Activated CD8-positive, alpha-beta T cell treated with anti-CD3 and anti-CD28 coated beads for 36 hours (primary cell): ENCODE data around the gene BCL7A. TPM values are rescaled to one million over a fixed set of nuclear protein-coding genes. Genes with fewer than 3 reads are reported as not detected.
"Not testable (repeated sequence)": the region's sequence is repeated elsewhere in the genome, so short reads cannot be mapped to it uniquely, and the experiment has no call there.

Experiments
- ATAC-seq: fragments of 200-7000 bp; cut with Tn5 transposase; one replicate; pipeline ENCODE4 v1.10.0; 2021; ENCODE audit warnings: mild to moderate bottlenecking, moderate library complexity
- CTCF ChIA-PET: fragments of 350-600 bp; sonication (Branson Sonifier 250); formaldehyde crosslinking; loops from one replicate; lab custom pipeline; 2021; ENCODE audit warnings: antibody characterized with exemption; lab: Charles Lee
- POLR2A ChIA-PET: fragments of 350-600 bp; sonication (Branson Sonifier 250); formaldehyde crosslinking; loops from one replicate; lab custom pipeline; 2021; ENCODE audit warnings: antibody characterized with exemption; lab: Charles Lee
- DNase-seq: peaks from one replicate; pipeline ENCODE4 v3.0.0-alpha.2; 2020
- H3K27ac Mint-ChIP-seq: one replicate; pipeline ENCODE4 v1.8.0; 2021; ENCODE audit warnings: mild to moderate bottlenecking, mixed read lengths
- H3K27me3 Mint-ChIP-seq: one replicate; pipeline ENCODE4 v1.8.0; 2021; ENCODE audit warnings: mixed read lengths
- H3K36me3 Mint-ChIP-seq: one replicate; pipeline ENCODE4 v1.8.0; 2021; ENCODE audit warnings: low read depth, mixed read lengths
- H3K4me1 Mint-ChIP-seq: one replicate; pipeline ENCODE4 v1.8.0; 2021; ENCODE audit warnings: low read depth, mixed read lengths
- H3K4me3 Mint-ChIP-seq: one replicate; pipeline ENCODE4 v1.8.0; 2021; ENCODE audit warnings: mild to moderate bottlenecking, moderate library complexity, mixed read lengths
- H3K9me3 Mint-ChIP-seq: one replicate; pipeline ENCODE4 v1.8.0; 2021; ENCODE audit warnings: mixed read lengths
- intact Hi-C: fragments of 100-400 bp; cut with micrococcal nuclease; formaldehyde crosslinking; loops from one replicate; pipeline ENCODE4 v1.10.0; 2022
- total RNA-seq, 2 experiments: library from RNA; stranded (reverse); gene quantifications; one replicate each; pipeline ENCODE4 v1.2.3, GENCODE V29; 2021
- TF ChIP-seq, protein P1 (sequence below): fragments of 200-600 bp; IDR thresholded peaks from one replicate; pipeline ENCODE4 v1.8.0; 2022; ENCODE audit warnings: antibody characterized with exemption, mild to moderate bottlenecking

Gene BCL7A
- total RNA-seq, 2 experiments from 2014 or later, result 6.7 to 7.3 TPM

DNA sequence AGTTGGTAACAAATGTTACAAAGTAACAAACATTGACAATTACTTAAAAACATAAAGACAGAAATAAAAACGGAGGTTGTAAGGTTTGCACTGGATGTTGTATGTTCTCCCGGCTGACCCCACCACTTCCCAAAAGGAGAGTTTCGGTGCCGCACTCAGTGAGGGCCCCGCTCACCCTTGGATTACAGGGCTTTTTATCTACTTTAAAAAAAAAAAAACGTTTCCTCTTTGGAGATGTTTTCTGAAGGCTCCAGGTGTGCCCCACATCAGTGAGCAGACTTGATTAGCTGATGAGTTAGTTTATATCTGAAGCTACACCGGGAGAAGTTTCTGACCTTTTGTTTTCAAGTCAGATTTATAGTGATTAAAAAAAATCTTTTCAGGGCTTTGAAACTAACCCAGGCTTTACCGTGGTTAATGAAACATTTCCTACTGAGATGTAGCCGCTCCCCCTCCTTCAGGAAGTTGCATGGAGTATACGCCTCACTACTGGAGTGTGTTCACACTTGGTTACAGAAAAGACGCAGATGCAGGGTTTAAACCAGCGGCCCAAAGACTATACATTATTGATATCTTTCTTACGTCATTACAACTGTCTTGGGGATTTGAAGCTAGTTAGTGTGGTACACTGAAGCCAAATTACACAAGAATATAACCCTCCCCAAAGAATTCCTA is 38.0 kb upstream of the BCL7A start:
- H3K9me3 Mint-ChIP-seq, result no peaks in the 10 kb centered on the region
- TF ChIP-seq, protein P1, sequence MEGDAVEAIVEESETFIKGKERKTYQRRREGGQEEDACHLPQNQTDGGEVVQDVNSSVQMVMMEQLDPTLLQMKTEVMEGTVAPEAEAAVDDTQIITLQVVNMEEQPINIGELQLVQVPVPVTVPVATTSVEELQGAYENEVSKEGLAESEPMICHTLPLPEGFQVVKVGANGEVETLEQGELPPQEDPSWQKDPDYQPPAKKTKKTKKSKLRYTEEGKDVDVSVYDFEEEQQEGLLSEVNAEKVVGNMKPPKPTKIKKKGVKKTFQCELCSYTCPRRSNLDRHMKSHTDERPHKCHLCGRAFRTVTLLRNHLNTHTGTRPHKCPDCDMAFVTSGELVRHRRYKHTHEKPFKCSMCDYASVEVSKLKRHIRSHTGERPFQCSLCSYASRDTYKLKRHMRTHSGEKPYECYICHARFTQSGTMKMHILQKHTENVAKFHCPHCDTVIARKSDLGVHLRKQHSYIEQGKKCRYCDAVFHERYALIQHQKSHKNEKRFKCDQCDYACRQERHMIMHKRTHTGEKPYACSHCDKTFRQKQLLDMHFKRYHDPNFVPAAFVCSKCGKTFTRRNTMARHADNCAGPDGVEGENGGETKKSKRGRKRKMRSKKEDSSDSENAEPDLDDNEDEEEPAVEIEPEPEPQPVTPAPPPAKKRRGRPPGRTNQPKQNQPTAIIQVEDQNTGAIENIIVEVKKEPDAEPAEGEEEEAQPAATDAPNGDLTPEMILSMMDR, result no peak
- no peak for ATAC-seq
- H3K27me3 Mint-ChIP-seq, result no peaks in the 10 kb centered on the region
- no peak for DNase-seq
- no peak overlapping the region for H3K4me3 Mint-ChIP-seq
- H3K4me1 Mint-ChIP-seq, result peaks cover 8% of the 10 kb centered on the region
- H3K36me3 Mint-ChIP-seq, result no peaks in the 10 kb centered on the region
- POLR2A ChIA-PET, result interaction anchor here (0.6 to 1.2 kb wide), 2 partner anchors 39 to 393 kb away, joined by 3 to 4 read pairs; no protein-coding TSS in a partner anchor
- CTCF ChIA-PET, result interaction anchor here (0.7 to 0.8 kb wide), 2 partner anchors 19 to 372 kb away, joined by 3 to 4 read pairs; no protein-coding TSS in a partner anchor
- H3K27ac Mint-ChIP-seq, result no peak overlapping the region
- intact Hi-C loops, result no loop called here

GRCh38 chr12:121986489-121987245 is 35.0 kb upstream of the BCL7A start:
- intact Hi-C loops, result no loop called here

DNA sequence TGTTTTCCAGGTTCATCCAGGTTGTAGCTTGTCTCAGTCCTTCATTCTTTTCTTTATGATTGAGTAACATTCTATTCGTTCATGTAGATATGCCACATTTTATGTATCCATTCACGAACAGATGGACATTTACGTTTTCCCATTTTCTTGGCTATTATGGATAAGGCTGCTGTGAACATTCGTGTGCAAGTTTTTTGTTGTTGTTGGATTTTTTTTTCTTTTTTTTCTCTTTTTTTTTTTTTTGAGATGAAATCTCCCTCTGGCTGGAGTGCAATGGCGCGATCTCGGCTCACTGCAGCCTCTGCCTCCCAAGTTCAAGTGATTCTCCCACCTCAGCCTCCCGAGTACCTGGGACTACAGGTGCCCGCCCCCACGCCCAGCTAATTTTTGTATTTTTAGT is 33.2 kb upstream of the BCL7A start:
- H3K4me3 Mint-ChIP-seq, intact Hi-C loops, DNase-seq, CTCF ChIA-PET, H3K36me3 Mint-ChIP-seq, ATAC-seq, H3K27ac Mint-ChIP-seq, POLR2A ChIA-PET, H3K27me3 Mint-ChIP-seq, H3K9me3 Mint-ChIP-seq: not testable (repeated sequence)
- H3K4me1 Mint-ChIP-seq, result peaks cover 22% of the 10 kb centered on the region

More at GRCh38 chr12:121986489-121987245, 35.0 kb upstream of the BCL7A start:
- Mint-ChIP-seq H3K27me3 (no peaks in the 10 kb centered on the region), H3K4me3 (no peak overlapping the region), H3K36me3 (no peaks in the 10 kb centered on the region), H3K27ac (no peak overlapping the region), H3K9me3 (no peaks in the 10 kb centered on the region), H3K4me1 (peaks cover 18% of the 10 kb centered on the region)
- TF ChIP-seq, protein P1, result no peak
- no peak for DNase-seq
- CTCF ChIA-PET, result no interaction called here
- POLR2A ChIA-PET, result interaction anchor here (0.6 kb wide), 1 partner anchor 241 kb away, joined by 3 read pairs; no protein-coding TSS in a partner anchor
- ATAC-seq, result no peak

GRCh38 chr12:121989276-121990113 is 32.2 kb upstream of the BCL7A start:
- Mint-ChIP-seq H3K27ac (no peak overlapping the region), H3K9me3 (no peaks in the 10 kb centered on the region), H3K36me3 (no peaks in the 10 kb centered on the region), H3K4me1 (peaks cover 17% of the 10 kb centered on the region), H3K4me3 (no peak overlapping the region), H3K27me3 (no peaks in the 10 kb centered on the region)
- intact Hi-C loops, result no loop called here
- ATAC-seq (no peak), DNase-seq (no peak)
- TF ChIP-seq, protein P1, result no peak
- ChIA-PET CTCF (no interaction called here), POLR2A (interaction anchor here (0.5 kb wide), 1 partner anchor 12 kb away, joined by 3 read pairs; no protein-coding TSS in a partner anchor)

DNA sequence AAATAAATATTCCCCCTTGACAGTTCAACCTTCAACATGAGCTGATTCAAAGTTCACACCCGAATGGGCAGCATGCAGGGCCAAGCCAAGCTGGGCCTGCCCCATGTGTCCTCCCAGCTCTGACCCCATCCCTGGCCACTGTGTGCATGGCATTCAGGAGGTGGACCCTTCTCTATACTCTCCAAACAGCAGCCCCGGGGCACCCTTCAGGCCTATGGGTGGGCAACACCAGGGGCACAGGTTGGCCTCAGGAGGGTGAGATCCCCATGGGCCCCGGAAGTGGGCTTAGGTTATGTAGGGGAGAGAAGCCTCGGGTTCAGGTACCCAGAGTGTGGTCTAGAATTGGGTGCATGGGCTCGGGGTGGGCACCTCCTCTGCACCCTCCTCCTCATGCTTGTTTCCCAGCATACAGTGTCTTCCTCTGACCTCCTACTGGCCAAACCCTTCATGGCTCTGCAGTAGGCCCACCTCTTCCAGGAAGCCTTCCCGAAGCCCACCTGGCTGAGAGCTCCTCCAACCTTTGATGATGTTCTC is 31.5 kb upstream of the BCL7A start:
- intact Hi-C loops, result no loop called here
- Mint-ChIP-seq H3K4me3 (no peak overlapping the region), H3K4me1 (peaks cover 17% of the 10 kb centered on the region), H3K27ac (no peak overlapping the region), H3K36me3 (no peaks in the 10 kb centered on the region), H3K27me3 (no peaks in the 10 kb centered on the region), H3K9me3 (no peaks in the 10 kb centered on the region)
- TF ChIP-seq, protein P1, result no peak
- ChIA-PET CTCF (interaction anchor here (1.2 kb wide), 1 partner anchor 33 kb away, joined by 3 read pairs; no protein-coding TSS in a partner anchor), POLR2A (interaction anchor here (0.5 to 1.6 kb wide), 3 partner anchors 9 to 22 kb away, joined by 3 to 4 read pairs (median 3); no protein-coding TSS in a partner anchor)
- DNase-seq (no peak), ATAC-seq (no peak)
